Measurements from ENCODE around the gene MTG2. TPM values are rescaled to one million over a fixed set of nuclear protein-coding genes. Genes with fewer than 3 reads are reported as not detected.

MTG2 gene
- total and polyA plus RNA-seq, 2 of the 13 experiments (the other 11 are each of a cell fraction or from before 2014, with no cell fraction given): 20.4 to 37.8 TPM

GRCh38 chr20:62219992-62220665 lies 37.3 kb downstream of the MTG2 start, which contains the start of gene HRH3 (continued):
- TF ChIP-seq NCOR1 (IDR thresholded peaks at IDR 0.05; ENCODE audit: borderline replicate concordance, low read length): no peak
- TF ChIP-seq ZNF335 (CRISPR knock-in tag; IDR thresholded peaks at IDR 0.05): 0 out of 2 replicates have a peak, but pooled peaks have one; percentile 40
- TF ChIP-seq CAMTA2 (CRISPR knock-in tag; IDR thresholded peaks at IDR 0.05; ENCODE audit: borderline replicate concordance): peak; percentile 88
- peak; percentile 89; the same call in 1 of the 2 replicates for TF ChIP-seq ZNF616 (CRISPR knock-in tag; IDR thresholded peaks at IDR 0.05; ENCODE audit: low read depth)
- no peak for TF ChIP-seq MBNL3 (CRISPR knock-in tag; conservative IDR thresholded peaks at IDR 0.05)
- TF ChIP-seq ZNF30 (CRISPR knock-in tag; IDR thresholded peaks at IDR 0.05): no peak
- TF ChIP-seq PAXIP1 (CRISPR knock-in tag; conservative IDR thresholded peaks at IDR 0.05): no peak
- TF ChIP-seq POGK (CRISPR knock-in tag; conservative IDR thresholded peaks at IDR 0.05): peak; percentile 92
- TF ChIP-seq SRSF9 (IDR thresholded peaks at IDR 0.05; ENCODE audit: borderline replicate concordance, insufficient read depth, low read depth, low read length, poor library complexity, severe bottlenecking): no peak
- 0 out of 2 replicates have a peak, but pooled peaks have one; percentile 53 for TF ChIP-seq RELA (CRISPR knock-in tag; IDR thresholded peaks at IDR 0.05)
- no peak for TF ChIP-seq ZNF180 (CRISPR knock-in tag; IDR thresholded peaks at IDR 0.05; ENCODE audit: borderline replicate concordance, low read depth)
- TF ChIP-seq ZNF792 (CRISPR knock-in tag; IDR thresholded peaks at IDR 0.05): peak; percentile 88; the same call in 1 of the 2 replicates
- no peak for TF ChIP-seq HNRNPL (IDR thresholded peaks at IDR 0.05; ENCODE audit: low read depth, low read length)
- no peak for TF ChIP-seq FOXO4 (CRISPR knock-in tag; conservative IDR thresholded peaks at IDR 0.05)
- peak; percentile 80; the same call in 1 of the 2 replicates for TF ChIP-seq NFAT5 (CRISPR knock-in tag; IDR thresholded peaks at IDR 0.05)
- 0 out of 2 replicates have a peak, but pooled peaks have one; percentile 13 for TF ChIP-seq ZNF570 (CRISPR knock-in tag; IDR thresholded peaks at IDR 0.05; ENCODE audit: borderline replicate concordance)
- no peak for TF ChIP-seq GLI4 (CRISPR knock-in tag; IDR thresholded peaks at IDR 0.05; ENCODE audit: borderline replicate concordance)

Measured in HepG2 (cell line).